Breast epithelium (tissue), 3 donors: ENCODE data around the gene TUBGCP2.
"Not testable (repeated sequence)": the region's sequence is repeated elsewhere in the genome, so short reads cannot be mapped to it uniquely, and the experiment has no call there.

Source experiments
- POLR2A ChIP-seq: fragments of 450-650 bp; IDR thresholded peaks from one replicate; pipeline ENCODE4 v1.6.1; 2016; ENCODE audit warnings: antibody characterized with exemption, mild to moderate bottlenecking, moderate library complexity
- TF ChIP-seq, protein P1 (sequence below), 3 donors: fragments of 450-650 bp; IDR thresholded peaks; one replicate each; pipeline ENCODE4 v1.5.1; 2016 to 2017; ENCODE audit warnings: antibody characterized with exemption in 3 of 3, mild to moderate bottlenecking in 3 of 3, moderate library complexity in 3 of 3

DNA sequence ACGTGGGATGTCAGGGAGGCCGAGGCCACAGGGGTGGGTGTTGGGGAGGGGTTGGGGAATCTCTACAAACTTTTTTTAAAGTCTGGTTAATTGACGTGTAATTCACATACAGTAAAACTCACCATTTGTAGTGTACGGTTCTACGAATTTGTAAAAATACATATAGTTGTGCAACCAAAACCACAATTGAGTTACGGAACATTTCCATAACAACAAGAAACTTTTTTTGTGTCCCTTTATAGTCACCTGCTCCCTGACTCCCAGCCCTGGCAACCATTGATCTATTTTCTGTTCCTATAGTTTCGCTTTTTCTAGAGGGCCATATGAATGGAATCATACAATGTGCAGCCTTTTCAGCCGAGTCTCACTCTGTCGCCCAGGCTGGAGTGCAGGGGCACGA lies 73.9 kb downstream of the TUBGCP2 start:
- TF ChIP-seq, protein P1, sequence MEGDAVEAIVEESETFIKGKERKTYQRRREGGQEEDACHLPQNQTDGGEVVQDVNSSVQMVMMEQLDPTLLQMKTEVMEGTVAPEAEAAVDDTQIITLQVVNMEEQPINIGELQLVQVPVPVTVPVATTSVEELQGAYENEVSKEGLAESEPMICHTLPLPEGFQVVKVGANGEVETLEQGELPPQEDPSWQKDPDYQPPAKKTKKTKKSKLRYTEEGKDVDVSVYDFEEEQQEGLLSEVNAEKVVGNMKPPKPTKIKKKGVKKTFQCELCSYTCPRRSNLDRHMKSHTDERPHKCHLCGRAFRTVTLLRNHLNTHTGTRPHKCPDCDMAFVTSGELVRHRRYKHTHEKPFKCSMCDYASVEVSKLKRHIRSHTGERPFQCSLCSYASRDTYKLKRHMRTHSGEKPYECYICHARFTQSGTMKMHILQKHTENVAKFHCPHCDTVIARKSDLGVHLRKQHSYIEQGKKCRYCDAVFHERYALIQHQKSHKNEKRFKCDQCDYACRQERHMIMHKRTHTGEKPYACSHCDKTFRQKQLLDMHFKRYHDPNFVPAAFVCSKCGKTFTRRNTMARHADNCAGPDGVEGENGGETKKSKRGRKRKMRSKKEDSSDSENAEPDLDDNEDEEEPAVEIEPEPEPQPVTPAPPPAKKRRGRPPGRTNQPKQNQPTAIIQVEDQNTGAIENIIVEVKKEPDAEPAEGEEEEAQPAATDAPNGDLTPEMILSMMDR (IDR thresholded peaks at IDR 0.05), result not testable (repeated sequence)
- TF ChIP-seq POLR2A, result not testable (repeated sequence)
